ENCODE results near the gene ANKUB1. TPM values are rescaled to one million over a fixed set of nuclear protein-coding genes. Genes with fewer than 3 reads are reported as not detected.

ANKUB1 gene
- total RNA-seq, 2 experiments from 2014 or later: not detected

DNA sequence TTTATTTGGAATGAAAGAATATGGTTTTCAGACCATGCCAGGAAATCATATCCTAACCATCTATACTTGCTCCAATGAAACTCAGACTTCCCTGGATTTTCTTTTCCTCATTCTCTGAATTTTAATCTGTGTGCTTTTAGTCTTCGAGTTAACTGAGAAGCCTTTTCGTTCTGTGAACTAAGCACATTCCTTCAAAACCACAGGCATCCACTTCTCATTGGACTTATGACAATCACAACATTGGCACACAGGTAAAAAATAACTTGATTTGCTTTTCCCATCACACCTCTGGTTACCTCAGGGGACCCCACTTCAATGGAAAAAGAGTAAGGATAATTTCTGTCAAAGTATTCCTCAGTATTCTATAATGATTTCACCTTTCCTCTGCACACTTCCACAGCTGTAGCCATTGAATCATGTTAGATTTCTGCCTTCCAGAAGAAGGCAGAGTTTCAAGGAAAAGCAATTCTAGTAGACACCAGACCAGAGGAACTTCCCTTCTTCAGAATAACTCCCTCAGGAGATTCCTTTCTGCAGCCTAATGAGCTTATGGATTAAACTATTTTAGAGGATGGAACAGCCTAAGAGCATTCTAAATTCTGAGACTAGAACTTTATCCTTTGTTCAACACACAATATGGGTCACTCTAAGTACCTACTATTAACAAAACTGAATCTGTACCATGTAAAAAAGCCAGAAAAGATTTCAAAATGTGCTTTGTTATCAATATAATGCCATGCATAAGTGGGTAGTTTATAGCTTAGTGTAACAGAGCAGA is 56.0 kb downstream of the ANKUB1 start:
- H3K27me3 Mint-ChIP-seq: no peaks in the 10 kb centered on the region
- H3K4me1 Mint-ChIP-seq: peaks cover 3% of the 10 kb centered on the region
- ChIA-PET POLR2A (no interaction called here), CTCF (interaction anchor here (0.6 to 2.1 kb wide), 3 partner anchors 15 to 209 kb away, joined by 3 to 7 read pairs (median 4); no protein-coding TSS in a partner anchor)
- H3K27ac Mint-ChIP-seq: no peak overlapping the region
- no peak overlapping the region for H3K4me3 Mint-ChIP-seq
- intact Hi-C loops (cut with DNase I, micrococcal nuclease): no loop called here
- DNase-seq (no peak), ATAC-seq (no peak)
- H3K9me3 Mint-ChIP-seq (ENCODE audit: low read depth): no peaks in the 10 kb centered on the region
- peaks cover 8% of the 10 kb centered on the region for H3K36me3 Mint-ChIP-seq (ENCODE audit: low read depth)

DNA sequence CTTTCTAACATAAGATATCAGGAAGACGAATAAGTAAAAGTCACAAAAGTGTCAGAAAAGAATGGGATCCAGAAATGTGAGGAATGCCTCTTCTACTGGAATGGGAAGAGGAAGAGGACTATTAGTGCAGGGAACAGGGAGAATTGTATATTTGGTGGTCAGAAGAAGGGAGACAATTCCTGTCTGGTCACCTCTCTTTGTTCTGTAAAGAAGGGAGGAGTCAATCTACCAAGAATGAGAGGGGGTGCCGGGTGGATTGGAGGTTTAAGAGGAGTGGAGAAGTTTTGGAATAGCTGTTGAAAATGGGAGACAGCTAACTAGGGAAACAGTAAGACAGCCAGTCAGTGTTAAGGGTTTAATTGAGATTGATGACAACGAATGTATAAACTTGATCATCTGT is 60.1 kb downstream of the ANKUB1 start:
- Mint-ChIP-seq H3K27ac (no peak overlapping the region), H3K27me3 (peaks cover 2% of the 10 kb centered on the region), H3K4me3 (no peak overlapping the region), H3K4me1 (no peaks in the 10 kb centered on the region), H3K36me3 (ENCODE audit: low read depth) (no peaks in the 10 kb centered on the region), H3K9me3 (ENCODE audit: low read depth) (no peaks in the 10 kb centered on the region)
- ChIA-PET POLR2A (interaction anchor here (0.6 kb wide), 1 partner anchor 1470 kb away, joined by 5 read pairs; no protein-coding TSS in a partner anchor), CTCF (no interaction called here)
- intact Hi-C loops (cut with DNase I, micrococcal nuclease): no loop called here
- ATAC-seq: no peak
- no peak for DNase-seq

DNA sequence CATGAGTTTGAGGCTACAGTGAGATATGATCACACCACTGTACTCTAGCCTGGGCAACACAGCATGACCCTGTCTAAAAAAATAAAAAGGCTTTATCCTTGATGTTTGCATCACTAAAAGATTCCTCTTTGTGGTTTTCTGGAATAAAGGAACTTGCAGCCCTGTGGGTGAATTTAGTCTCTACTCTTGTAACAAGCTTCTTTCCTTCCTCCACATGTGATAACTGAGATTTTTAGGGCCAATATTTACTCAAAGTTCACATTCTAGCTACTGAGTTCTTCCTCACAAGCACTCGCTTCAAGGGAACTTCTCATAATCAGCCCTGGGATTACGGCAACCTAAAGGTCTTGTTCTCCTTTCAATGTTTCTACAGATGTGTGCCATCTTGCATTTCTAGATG is 64.7 kb downstream of the ANKUB1 start:
- H3K27me3 Mint-ChIP-seq: peaks cover 4% of the 10 kb centered on the region
- ChIA-PET POLR2A (no interaction called here), CTCF (interaction anchor here (1.2 to 1.4 kb wide), 2 partner anchors 10 to 24 kb away, joined by 3 to 5 read pairs; partner anchors contain the start of gene COMMD2)

DNA sequence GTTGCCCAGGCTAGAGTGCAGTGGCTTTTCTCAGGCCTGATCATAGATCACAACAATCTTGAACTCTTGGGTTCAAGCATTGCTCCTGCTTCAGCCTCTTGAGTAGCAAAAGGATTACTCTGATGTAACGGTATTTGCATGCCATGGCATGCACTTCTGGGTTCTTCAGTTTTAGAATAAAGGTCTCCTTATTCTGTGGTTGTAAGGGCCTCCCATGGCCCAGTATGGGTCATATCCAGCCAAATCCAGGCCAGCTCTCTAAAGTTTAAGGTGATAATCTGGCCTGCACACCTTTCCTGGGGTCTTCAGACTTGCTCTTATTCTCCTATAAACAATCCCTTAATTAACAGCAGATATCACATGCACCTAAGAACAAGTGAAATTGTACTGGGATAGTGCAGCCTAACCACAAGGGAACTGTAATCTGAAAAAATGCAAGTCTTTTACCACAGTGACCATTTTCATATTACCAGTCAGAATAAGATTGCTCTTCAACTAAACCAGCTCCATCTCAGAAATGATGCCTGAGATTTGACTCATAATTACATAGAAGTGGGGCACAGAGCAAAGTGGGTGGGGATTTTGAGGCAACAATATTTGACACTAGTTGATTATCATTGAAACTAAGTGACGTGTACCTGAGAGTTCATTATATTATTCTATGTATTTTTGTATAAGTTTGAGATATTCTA is 65.5 kb downstream of the ANKUB1 start:
- CTCF ChIA-PET: interaction anchor here (0.9 to 1.4 kb wide), 3 partner anchors 9 to 81 kb away, joined by 3 to 5 read pairs (median 3); partner anchors contain the start of gene COMMD2
- H3K27ac Mint-ChIP-seq: no peak overlapping the region
- H3K4me3 Mint-ChIP-seq: no peak overlapping the region
- H3K36me3 Mint-ChIP-seq (ENCODE audit: low read depth): peaks cover 1% of the 10 kb centered on the region
- intact Hi-C loops (cut with DNase I, micrococcal nuclease): loop anchor here in 1 of 2 experiments (2.0 kb wide), 1 partner anchor 24 kb away; no protein-coding TSS in a partner anchor
- peaks cover 5% of the 10 kb centered on the region for H3K4me1 Mint-ChIP-seq
- peak; percentile 97 for ATAC-seq
- POLR2A ChIA-PET: no interaction called here
- peak; percentile 35 for DNase-seq
- peaks cover 3% of the 10 kb centered on the region for H3K9me3 Mint-ChIP-seq (ENCODE audit: low read depth)
- H3K27me3 Mint-ChIP-seq: peaks cover 4% of the 10 kb centered on the region

More for the DNA sequence above, 64.7 kb downstream of the ANKUB1 start:
- intact Hi-C loops (cut with DNase I, micrococcal nuclease): loop anchor here in 1 of 2 experiments (2.0 kb wide), 1 partner anchor 25 kb away; no protein-coding TSS in a partner anchor
- DNase-seq: no peak
- no peak for ATAC-seq
- no peak overlapping the region for H3K27ac Mint-ChIP-seq
- peaks cover 1% of the 10 kb centered on the region for H3K36me3 Mint-ChIP-seq (ENCODE audit: low read depth)
- no peak overlapping the region for H3K4me3 Mint-ChIP-seq
- H3K4me1 Mint-ChIP-seq: peaks cover 5% of the 10 kb centered on the region
- peaks cover under 1% of the 10 kb centered on the region for H3K9me3 Mint-ChIP-seq (ENCODE audit: low read depth)

DNA sequence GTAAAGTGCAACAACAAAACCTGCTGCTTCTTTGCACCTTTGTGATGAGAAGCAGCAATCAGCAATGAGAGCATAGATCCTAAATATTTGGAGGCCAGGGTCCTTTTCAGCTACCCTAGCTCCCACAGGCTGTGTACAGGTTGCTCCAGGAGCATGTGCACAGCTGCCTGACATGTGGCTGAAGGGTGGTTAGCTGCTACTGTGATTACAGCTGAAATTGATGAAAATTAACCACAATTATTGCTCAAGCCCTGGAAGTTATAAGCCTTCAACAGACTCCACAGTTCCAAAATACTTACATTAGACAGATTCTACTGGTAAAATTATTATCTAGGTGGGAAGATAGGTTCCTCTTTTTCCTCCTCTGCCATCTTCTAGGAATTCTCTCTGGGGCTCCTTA is 68.6 kb downstream of the ANKUB1 start:
- ATAC-seq (no peak), DNase-seq (no peak)
- peaks cover 4% of the 10 kb centered on the region for H3K36me3 Mint-ChIP-seq (ENCODE audit: low read depth)
- H3K27ac Mint-ChIP-seq: no peak overlapping the region
- H3K4me1 Mint-ChIP-seq: peaks cover 5% of the 10 kb centered on the region
- POLR2A ChIA-PET: no interaction called here
- peaks cover 4% of the 10 kb centered on the region for H3K27me3 Mint-ChIP-seq
- intact Hi-C loops (cut with DNase I, micrococcal nuclease): no loop called here
- H3K4me3 Mint-ChIP-seq: no peak overlapping the region
- peaks cover 5% of the 10 kb centered on the region for H3K9me3 Mint-ChIP-seq (ENCODE audit: low read depth)
- CTCF ChIA-PET: no interaction called here

DNA sequence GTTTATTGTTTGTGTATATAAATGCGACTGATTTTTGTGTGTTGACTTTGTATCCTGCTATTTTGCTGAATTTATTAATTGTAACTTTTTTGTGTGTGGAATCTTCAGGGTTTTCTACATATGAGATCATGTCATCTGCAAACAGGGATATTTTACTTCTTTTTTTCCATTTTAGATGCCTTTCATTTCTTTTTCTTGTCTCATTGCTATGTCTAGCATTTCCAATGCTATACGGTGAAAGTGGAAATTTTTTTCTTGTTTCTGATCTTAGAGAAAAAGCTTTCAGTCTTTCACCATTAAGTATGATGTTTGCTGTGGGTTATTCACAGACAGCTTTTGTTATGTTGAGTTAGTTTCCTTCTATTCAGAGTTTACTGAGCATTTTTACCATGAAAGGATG is 71.4 kb downstream of the ANKUB1 start:
- Mint-ChIP-seq H3K27me3 (peaks cover 2% of the 10 kb centered on the region), H3K4me3 (no peak overlapping the region), H3K4me1 (no peaks in the 10 kb centered on the region), H3K36me3 (ENCODE audit: low read depth) (peaks cover 4% of the 10 kb centered on the region), H3K9me3 (ENCODE audit: low read depth) (peaks cover 5% of the 10 kb centered on the region), H3K27ac (no peak overlapping the region)
- POLR2A ChIA-PET: no interaction called here
- CTCF ChIA-PET: interaction anchor here (1.5 kb wide), 1 partner anchor 152 kb away, joined by 4 read pairs; no protein-coding TSS in a partner anchor
- intact Hi-C loops (cut with DNase I, micrococcal nuclease): no loop called here
- DNase-seq (no peak), ATAC-seq (no peak)

DNA sequence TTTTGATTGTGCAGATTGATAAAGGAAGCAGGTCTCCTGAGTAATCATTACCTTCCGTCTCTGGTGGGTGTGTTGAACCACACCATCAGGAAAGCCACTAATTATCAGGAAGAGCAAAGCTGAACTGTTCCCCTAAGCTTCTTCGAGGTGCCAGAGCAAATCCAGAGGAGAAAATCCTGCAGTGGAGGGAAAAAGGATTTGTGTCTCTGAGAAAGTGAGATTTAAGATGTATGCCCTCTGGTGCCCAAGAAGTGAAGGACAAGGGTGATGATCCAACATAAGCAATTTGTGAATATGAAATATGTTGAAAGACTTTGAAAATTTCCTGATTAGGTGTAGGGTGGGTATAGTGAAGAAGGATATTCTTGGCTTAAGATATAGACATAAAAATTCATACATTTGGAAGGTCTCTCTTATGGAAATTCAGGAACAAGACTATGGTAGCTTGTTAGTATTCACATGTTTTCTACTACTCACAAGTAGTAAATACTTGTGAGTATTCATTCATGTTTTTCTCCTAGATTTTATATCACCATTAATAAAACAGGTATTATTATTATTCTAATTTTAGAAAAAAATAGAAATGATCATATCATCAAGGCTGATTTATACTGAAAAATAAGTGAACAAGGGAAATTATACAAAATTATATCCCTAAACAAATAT is 74.8 kb downstream of the ANKUB1 start:
- POLR2A ChIA-PET: no interaction called here
- ATAC-seq (no peak), DNase-seq (peak; percentile 49)
- Mint-ChIP-seq H3K9me3 (ENCODE audit: low read depth) (peaks cover 3% of the 10 kb centered on the region), H3K36me3 (ENCODE audit: low read depth) (peaks cover 2% of the 10 kb centered on the region), H3K4me1 (no peaks in the 10 kb centered on the region), H3K27ac (no peak overlapping the region), H3K27me3 (no peaks in the 10 kb centered on the region), H3K4me3 (no peak overlapping the region)
- CTCF ChIA-PET: interaction anchor here (0.8 to 1.8 kb wide), 14 partner anchors 8 to 187 kb away, joined by 3 to 11 read pairs (median 4); partner anchors contain the start of gene COMMD2
- intact Hi-C loops (cut with DNase I, micrococcal nuclease): loop anchor here (1.0 to 5.0 kb wide), 5 partner anchors 60 to 205 kb away; partner anchors contain the start of gene WWTR1 (in 1 of the 2)

DNA sequence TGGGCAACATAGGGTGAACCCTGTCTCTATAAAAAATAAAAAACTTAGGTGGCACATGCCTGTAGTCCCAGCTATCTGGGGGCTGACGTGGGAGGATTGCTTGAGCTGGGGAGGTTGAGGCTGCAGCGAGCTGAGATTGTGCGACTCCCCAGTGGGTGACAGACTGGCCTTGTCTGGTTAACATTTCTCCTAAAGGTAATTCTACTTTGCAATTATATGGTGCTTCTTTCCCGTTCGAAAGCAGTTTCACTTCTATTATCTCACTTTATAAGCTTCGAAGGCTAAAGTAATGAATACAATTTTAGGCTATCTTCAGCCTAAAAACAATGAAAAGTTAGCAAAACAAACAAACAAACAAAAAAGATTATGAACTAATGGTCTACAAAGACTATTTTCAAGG is 75.4 kb downstream of the ANKUB1 start:
- POLR2A ChIA-PET: no interaction called here
- Mint-ChIP-seq H3K27me3 (no peaks in the 10 kb centered on the region), H3K9me3 (ENCODE audit: low read depth) (peaks cover 2% of the 10 kb centered on the region), H3K36me3 (ENCODE audit: low read depth) (peaks cover 2% of the 10 kb centered on the region), H3K4me3 (no peak overlapping the region), H3K4me1 (no peaks in the 10 kb centered on the region), H3K27ac (no peak overlapping the region)
- ATAC-seq (no peak), DNase-seq (no peak)
- CTCF ChIA-PET: interaction anchor here (0.6 to 1.8 kb wide), 13 partner anchors 8 to 223 kb away, joined by 3 to 11 read pairs (median 4); partner anchors contain the start of gene COMMD2
- intact Hi-C loops (cut with DNase I, micrococcal nuclease): loop anchor here (1.0 to 5.0 kb wide), 5 partner anchors 60 to 205 kb away; partner anchors contain the start of gene WWTR1 (in 1 of the 2)

DNA sequence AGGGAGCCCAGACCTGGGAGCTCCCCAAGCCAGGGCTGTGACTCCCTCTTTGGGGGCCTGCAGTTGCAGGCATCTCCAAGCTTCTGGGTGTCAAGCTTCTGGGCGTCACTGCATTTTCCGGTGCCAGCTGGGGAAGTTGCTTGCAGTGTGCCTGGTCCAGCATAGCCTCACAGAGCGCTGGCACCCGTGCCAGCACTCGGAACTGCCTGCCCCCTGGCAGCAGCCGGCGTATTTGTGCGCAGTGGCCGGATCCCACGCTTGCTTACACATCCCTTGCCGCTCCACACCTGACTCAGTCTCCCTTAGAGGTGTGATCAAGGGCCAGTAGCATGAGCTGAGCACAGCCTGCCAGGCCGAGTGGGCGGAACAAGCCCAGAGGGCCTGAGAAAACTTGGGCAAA is 77.1 kb downstream of the ANKUB1 start:
- no peak overlapping the region for H3K4me3 Mint-ChIP-seq
- H3K27me3 Mint-ChIP-seq: no peaks in the 10 kb centered on the region
- H3K27ac Mint-ChIP-seq: no peak overlapping the region
- ATAC-seq (no peak), DNase-seq (no peak)
- ChIA-PET POLR2A (no interaction called here), CTCF (interaction anchor here (1.0 to 1.2 kb wide), 2 partner anchors 56 to 146 kb away, joined by 3 to 4 read pairs; no protein-coding TSS in a partner anchor)
- no peaks in the 10 kb centered on the region for H3K9me3 Mint-ChIP-seq (ENCODE audit: low read depth)
- H3K4me1 Mint-ChIP-seq: no peaks in the 10 kb centered on the region
- intact Hi-C loops (cut with DNase I, micrococcal nuclease): loop anchor here (5.0 kb wide), 2 partner anchors 58 to 143 kb away; partner anchors contain the start of gene WWTR1 (in 1 of the 2)
- H3K36me3 Mint-ChIP-seq (ENCODE audit: low read depth): no peaks in the 10 kb centered on the region

DNA sequence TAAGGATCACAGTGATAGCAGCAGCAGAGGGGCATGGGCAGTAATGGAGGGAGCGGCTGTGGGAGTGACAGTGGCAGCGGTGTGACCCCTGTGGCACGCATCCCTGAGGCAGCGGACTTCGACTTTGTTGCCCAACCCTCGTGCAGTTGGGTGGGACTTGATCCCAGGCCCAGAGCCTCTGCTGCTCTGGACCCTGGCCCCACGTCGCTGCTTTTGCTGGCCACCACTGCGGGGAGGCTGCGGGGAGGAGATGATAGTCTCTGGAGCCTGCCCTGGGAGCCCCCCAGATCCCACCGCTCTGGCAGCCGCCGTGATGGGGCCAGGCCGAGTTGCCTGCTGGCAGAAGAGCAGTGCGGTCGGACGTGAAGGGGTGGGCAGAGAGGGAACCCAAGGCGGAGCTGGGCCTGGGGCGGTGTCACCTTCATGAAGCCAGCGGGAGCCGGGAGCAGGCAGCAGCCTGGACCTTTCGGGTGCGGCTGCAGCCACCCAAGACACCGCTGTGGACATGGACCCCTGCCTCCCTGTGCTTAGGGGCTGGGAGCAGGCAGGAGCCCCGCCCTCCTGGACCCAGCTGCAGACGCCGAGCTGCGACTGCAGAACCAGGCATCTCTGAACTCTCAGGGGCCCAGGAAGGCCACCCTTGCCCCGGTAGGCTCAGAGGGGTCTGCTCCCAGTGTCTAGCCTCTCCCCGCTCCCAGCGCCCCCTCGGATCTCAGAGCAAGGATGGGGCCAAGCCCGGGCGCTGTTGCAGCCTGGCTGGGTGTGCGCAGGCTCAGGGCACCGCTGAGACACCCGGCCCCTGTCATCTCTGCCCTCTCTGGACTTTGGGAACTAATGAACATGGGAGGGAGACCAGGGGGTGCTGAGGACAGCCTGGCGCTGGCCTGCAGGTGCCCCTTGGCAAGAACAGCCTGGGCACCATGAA is 78.4 kb downstream of the ANKUB1 start:
- ATAC-seq (no peak), DNase-seq (no peak)
- H3K27ac Mint-ChIP-seq: no peak overlapping the region
- no peak overlapping the region for H3K4me3 Mint-ChIP-seq
- H3K27me3 Mint-ChIP-seq: no peaks in the 10 kb centered on the region
- ChIA-PET CTCF (interaction anchor here (1.2 kb wide), 1 partner anchor 145 kb away, joined by 4 read pairs; no protein-coding TSS in a partner anchor), POLR2A (no interaction called here)
- no peaks in the 10 kb centered on the region for H3K36me3 Mint-ChIP-seq (ENCODE audit: low read depth)
- no peaks in the 10 kb centered on the region for H3K4me1 Mint-ChIP-seq
- H3K9me3 Mint-ChIP-seq (ENCODE audit: low read depth): no peaks in the 10 kb centered on the region
- intact Hi-C loops (cut with DNase I, micrococcal nuclease): no loop called here

Measured in activated CD4-positive, alpha-beta T cell treated with anti-CD3 and anti-CD28 coated beads for 36 hours (primary cell).